Glomerular visceral epithelial cell (primary cell): ENCODE data around the gene ZNF557.

ENCODE experiments used
- DNase-seq: peaks from one replicate; pipeline ENCODE4 v3.0.0-alpha.2; 2016; ENCODE audit errors: extremely low spot score

Gene ZNF557

DNA sequence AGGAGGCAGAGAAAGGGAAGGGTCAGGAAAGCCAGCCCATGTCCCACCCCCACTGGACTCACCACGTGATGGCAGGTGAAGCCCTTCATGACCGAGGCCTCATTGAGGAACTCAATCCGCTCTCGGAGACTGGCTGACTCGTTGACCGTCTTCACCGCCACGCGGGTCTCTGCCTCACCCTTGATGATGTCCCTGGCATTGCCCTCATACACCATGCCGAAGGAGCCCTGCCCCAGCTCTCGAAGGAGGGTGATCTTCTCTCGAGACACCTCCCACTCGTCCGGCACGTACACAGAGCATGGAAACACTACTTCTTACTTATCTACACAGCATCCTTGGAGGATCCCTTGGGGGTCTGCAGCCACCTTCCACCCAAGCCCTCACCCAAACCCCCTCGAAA, 55.7 kb downstream of the ZNF557 start:
- no peak for DNase-seq

- DNase-seq = no peak
These were observed 56.6 kb downstream of the ZNF557 start for GRCh38 chr19:7126132-7126531.

DNA sequence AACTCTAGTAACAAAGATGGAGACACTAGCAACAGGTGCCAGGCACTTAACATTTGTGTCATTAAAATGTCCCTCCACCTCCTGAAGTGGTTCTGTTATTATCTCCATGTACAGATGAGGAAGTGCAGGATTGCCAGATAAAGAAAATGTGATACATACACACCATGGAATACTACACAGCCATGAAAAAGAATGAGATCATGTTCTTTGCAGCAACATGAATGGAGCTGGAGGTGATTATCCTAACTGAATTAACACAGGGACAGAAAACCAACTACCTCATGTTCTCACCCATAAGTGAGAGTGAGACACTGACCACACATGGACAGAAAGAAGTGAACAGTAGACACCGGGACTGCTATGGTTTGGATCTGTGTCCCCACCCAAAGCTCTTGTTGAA, 60.5 kb downstream of the ZNF557 start:
- DNase-seq = no peak

DNA sequence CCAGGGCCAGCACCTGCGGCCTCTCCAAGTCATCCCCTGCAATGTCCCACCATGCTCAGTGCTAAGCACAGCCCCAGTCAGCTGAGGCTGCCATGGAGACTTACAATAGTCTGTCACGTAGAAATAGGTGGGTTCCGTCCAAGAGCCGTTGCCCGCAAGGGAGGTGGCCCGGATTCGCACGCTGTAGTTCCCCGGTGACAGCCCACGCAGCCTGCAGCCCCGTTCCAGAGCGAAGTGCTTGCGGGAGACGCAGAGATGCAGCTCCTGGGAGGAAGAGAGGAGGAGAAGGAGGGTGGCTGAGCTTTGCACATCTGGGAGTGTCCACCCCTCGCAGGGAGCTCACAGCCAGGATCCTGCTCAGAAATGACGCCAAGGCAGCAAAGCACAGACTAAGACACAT, 62.6 kb downstream of the ZNF557 start:
- no peak for DNase-seq

GRCh38 chr19:7137120-7137519, 67.6 kb downstream of the ZNF557 start:
- DNase-seq = no peak
